SK-N-SH (cell line): ENCODE results near the gene XPA.

ENCODE experiments used
- NRF1 ChIP-seq: IDR thresholded peaks from 2 replicates; pipeline ENCODE4 v1.6.1; 2012; ENCODE audit warnings: low read depth, mild to moderate bottlenecking, low read length
- RCOR1 ChIP-seq: fragments of 150-350 bp; IDR thresholded peaks from 2 replicates; pipeline ENCODE4 v1.6.1; 2017; ENCODE audit warnings: antibody characterized with exemption, low read length
- RXRA ChIP-seq: IDR thresholded peaks from 2 replicates; pipeline ENCODE4 v1.4.0; 2012; ENCODE audit warnings: low read depth, mild to moderate bottlenecking, borderline replicate concordance
- SIN3A ChIP-seq: IDR thresholded peaks from 2 replicates; pipeline ENCODE4 v1.6.1; 2012; ENCODE audit warnings: low read depth, mild to moderate bottlenecking, low read length, moderate library complexity, borderline replicate concordance
- TF ChIP-seq, protein P1 (sequence below): fragments of 200-600 bp; sonication (generic); IDR thresholded peaks from 2 replicates; pipeline ENCODE4 v1.6.1; 2017; ENCODE audit warnings: antibody characterized with exemption, mild to moderate bottlenecking, moderate library complexity

DNA sequence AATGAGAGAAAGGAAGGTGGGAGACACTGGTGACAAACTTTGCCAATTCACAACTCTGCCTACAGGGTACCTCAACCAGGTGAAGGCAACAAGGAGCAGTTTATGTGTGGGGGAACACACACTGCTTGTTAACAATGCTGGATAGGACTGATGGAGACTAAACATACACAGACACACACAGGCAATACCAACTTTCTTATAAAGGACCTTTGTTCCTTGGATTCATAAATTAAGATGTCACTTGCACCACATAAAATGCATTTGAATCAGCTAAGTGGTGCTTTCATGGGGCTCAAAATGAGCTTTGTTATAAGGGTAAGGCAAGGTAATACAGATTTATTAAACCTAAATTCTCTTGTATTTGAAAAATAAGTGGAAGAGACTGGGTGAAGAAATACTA, 68.0 kb downstream of the XPA start:
- TF ChIP-seq RXRA (no peak), SIN3A (no peak), NRF1 (no peak), RCOR1 (no peak)
- TF ChIP-seq, protein P1, sequence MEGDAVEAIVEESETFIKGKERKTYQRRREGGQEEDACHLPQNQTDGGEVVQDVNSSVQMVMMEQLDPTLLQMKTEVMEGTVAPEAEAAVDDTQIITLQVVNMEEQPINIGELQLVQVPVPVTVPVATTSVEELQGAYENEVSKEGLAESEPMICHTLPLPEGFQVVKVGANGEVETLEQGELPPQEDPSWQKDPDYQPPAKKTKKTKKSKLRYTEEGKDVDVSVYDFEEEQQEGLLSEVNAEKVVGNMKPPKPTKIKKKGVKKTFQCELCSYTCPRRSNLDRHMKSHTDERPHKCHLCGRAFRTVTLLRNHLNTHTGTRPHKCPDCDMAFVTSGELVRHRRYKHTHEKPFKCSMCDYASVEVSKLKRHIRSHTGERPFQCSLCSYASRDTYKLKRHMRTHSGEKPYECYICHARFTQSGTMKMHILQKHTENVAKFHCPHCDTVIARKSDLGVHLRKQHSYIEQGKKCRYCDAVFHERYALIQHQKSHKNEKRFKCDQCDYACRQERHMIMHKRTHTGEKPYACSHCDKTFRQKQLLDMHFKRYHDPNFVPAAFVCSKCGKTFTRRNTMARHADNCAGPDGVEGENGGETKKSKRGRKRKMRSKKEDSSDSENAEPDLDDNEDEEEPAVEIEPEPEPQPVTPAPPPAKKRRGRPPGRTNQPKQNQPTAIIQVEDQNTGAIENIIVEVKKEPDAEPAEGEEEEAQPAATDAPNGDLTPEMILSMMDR: no peak
